ENCODE results near the gene SWSAP1.

DNA sequence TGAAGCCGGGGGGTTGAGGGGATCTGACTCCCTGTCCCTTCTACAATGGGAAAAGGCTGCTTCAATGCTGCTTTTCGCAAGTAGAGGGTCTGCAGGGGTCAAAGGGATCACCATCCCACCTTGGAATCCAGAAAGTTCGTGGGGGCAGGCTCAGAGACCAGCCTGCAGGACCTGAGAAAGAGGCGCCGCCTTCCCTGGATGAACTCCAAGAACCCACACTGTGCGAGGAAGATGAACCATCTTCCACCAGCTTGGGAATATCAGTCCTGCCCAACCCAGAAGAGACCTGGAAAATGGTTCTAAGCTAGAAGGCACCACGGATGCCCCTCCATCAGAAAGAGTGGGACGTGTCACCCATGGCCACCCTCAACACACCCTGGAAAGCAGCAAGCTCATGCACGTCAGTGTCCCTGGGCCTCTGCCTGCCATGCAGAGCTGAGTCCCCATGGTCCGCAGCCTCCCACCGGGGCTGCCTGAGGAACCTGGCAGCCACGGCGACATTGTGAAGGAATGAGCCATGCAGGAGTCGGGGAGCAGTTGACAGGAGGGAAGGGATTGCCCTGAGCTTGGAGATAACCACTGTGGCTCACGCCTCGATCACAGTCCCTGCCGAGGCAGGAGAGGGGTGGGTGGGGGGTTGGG is 49.6 kb upstream of the SWSAP1 start:
- TF ChIP-seq, protein P1, sequence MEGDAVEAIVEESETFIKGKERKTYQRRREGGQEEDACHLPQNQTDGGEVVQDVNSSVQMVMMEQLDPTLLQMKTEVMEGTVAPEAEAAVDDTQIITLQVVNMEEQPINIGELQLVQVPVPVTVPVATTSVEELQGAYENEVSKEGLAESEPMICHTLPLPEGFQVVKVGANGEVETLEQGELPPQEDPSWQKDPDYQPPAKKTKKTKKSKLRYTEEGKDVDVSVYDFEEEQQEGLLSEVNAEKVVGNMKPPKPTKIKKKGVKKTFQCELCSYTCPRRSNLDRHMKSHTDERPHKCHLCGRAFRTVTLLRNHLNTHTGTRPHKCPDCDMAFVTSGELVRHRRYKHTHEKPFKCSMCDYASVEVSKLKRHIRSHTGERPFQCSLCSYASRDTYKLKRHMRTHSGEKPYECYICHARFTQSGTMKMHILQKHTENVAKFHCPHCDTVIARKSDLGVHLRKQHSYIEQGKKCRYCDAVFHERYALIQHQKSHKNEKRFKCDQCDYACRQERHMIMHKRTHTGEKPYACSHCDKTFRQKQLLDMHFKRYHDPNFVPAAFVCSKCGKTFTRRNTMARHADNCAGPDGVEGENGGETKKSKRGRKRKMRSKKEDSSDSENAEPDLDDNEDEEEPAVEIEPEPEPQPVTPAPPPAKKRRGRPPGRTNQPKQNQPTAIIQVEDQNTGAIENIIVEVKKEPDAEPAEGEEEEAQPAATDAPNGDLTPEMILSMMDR (IDR thresholded peaks at IDR 0.05; ENCODE audit: control extremely low read depth in 1 of 3, insufficient read depth in 1 of 3, low read depth in 1 of 3, low read length in 3 of 3) = no peak
- TF ChIP-seq POLR2A (IDR thresholded peaks at IDR 0.05; ENCODE audit: control extremely low read depth in 1 of 2, low read depth in 2 of 2, low read length in 2 of 2) (no peak), GTF2F1 (IDR thresholded peaks at IDR 0.05; ENCODE audit: borderline replicate concordance, low read depth, low read length) (no peak), EZH2 (IDR thresholded peaks at IDR 0.05; ENCODE audit: low read depth, low read length, severe bottlenecking) (no peak)
